Stomach (tissue), 4 donors: ENCODE data around the gene AQP2.

Experiments used
- CTCF ChIP-seq, 7 experiments: fragments of 450-650 bp in 4 of 7; fragments of 200-600 bp in 3 of 7; sonication (generic) in 3 of 7; IDR thresholded peaks; one replicate each; pipeline ENCODE4 v1.5.1; 2016 to 2019; ENCODE audit warnings: antibody characterized with exemption in 7 of 7, control low read depth in 2 of 7, mild to moderate bottlenecking in 1 of 7
- POLR2A ChIP-seq, 4 donors: fragments of 450-650 bp; IDR thresholded peaks; one replicate each; pipeline ENCODE4 v1.6.1; 2016; ENCODE audit warnings: antibody characterized with exemption in 4 of 4, control low read depth in 2 of 4, mild to moderate bottlenecking in 1 of 4, moderate library complexity in 1 of 4
- POLR2AphosphoS5 ChIP-seq, 3 donors: sonication (generic); formaldehyde crosslinking; IDR thresholded peaks; one replicate each; pipeline ENCODE4 v1.6.1; 2016; ENCODE audit warnings: antibody characterized with exemption in 3 of 3

DNA sequence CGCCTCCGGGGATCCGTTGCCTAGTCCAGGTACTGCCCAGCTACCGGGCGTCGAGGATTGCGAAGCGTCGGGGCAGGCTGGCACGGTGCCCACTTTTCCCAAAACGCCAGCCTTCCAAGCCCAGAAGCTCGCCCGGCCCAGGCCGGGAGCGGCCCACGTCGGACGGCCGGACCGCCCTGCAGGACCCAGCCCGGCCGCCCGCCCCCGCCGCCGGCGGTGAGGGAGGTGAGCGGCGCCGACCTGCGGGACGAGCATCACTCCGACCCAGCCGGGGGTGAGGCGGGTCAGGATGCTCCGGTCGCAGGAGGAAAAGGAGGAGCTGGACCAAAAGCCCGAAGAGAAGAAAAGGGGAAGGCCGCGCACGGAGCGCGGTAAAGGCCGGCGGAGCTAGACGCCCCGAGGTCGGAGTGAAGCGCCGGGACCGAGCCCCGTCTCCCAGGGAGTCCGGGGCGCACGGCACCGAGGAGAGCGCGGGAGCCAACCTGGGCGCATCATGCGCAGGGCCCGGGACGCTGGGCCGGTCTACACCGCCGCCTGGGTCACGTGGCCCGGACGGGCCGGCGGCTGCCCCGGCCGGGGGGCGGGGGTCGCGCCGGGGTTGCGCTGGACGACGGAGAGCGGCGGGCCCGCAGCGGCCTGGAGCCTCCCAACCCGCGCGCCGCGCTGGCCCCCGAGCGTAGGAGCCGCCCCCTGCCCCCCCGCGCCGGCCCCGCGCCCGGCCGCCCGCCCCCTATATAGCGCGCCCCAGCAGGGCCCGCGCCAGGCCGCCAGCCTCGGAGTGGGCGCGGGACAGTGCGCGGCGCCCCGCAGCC lies 10.8 kb downstream of the AQP2 start, which contains the start of gene AQP5:
- TF ChIP-seq POLR2AphosphoS5 (IDR thresholded peaks at IDR 0.05) = no peak
- no peak for TF ChIP-seq POLR2A (IDR thresholded peaks at IDR 0.05)
- TF ChIP-seq CTCF (IDR thresholded peaks at IDR 0.05) = no peak
